Neuronal stem cell (in vitro differentiated cells): Measurements from ENCODE around the gene ARHGEF4.
A peak's percentile ranks its signal among the peaks of the same experiment; 100 is the strongest.

Experiments used
- DNase-seq: peaks from one replicate; pipeline ENCODE4 v3.0.0-alpha.2; 2013; ENCODE audit warnings: low spot score
- H2AFZ ChIP-seq: one replicate; pipeline ENCODE4 v1.6.1; 2013; ENCODE audit warnings: mild to moderate bottlenecking, low read length, inconsistent platforms
- H2AK5ac ChIP-seq: 2 replicates; pipeline ENCODE4 v1.6.1; 2013; ENCODE audit warnings: low read depth, mild to moderate bottlenecking, inconsistent platforms, low read length, moderate library complexity, mixed read lengths
- H2BK120ac ChIP-seq: 2 replicates; pipeline ENCODE4 v1.6.1; 2013; ENCODE audit warnings: low read depth, mild to moderate bottlenecking, inconsistent platforms, low read length, moderate library complexity, mixed read lengths
- H2BK12ac ChIP-seq: one replicate; pipeline ENCODE4 v1.6.1; 2013; ENCODE audit warnings: low read length, inconsistent platforms
- H2BK15ac ChIP-seq: 2 replicates; pipeline ENCODE4 v1.6.1; 2013; ENCODE audit warnings: mild to moderate bottlenecking, low read length, inconsistent platforms, mixed read lengths
- H2BK5ac ChIP-seq: one replicate; pipeline ENCODE4 v1.6.1; 2013; ENCODE audit warnings: inconsistent platforms, mild to moderate bottlenecking, low read length, moderate library complexity
- H3K14ac ChIP-seq: one replicate; pipeline ENCODE4 v1.6.1; 2013; ENCODE audit warnings: low read length, inconsistent platforms
- H3K18ac ChIP-seq: 2 replicates; pipeline ENCODE4 v1.6.1; 2013; ENCODE audit warnings: low read length, inconsistent platforms
- H3K23ac ChIP-seq: 2 replicates; pipeline ENCODE4 v1.6.1; 2013; ENCODE audit warnings: low read depth, mild to moderate bottlenecking, mixed read lengths, low read length, inconsistent platforms; ENCODE audit not compliant: poor library complexity
- H3K27ac ChIP-seq: replicated peaks from 3 replicates; pipeline ENCODE4 v1.5.1; 2013; ENCODE audit warnings: low read length, inconsistent platforms
- H3K27me3 ChIP-seq, 3 experiments: 2 replicates each; pipeline ENCODE4 v1.6.1; 2013; ENCODE audit warnings: low read length in 3 of 3, mild to moderate bottlenecking in 2 of 3, inconsistent platforms in 1 of 3, low read depth in 1 of 3, mixed read lengths in 1 of 3, moderate library complexity in 1 of 3; ENCODE audit not compliant: control insufficient read depth in 3 of 3, insufficient read depth in 3 of 3
- H3K36me3 ChIP-seq, 2 donors: replicated peaks in 1 of 2; 2 replicates each; pipeline ENCODE4 v1.6.1; 2013; ENCODE audit warnings: low read length in 2 of 2; ENCODE audit not compliant: control insufficient read depth in 2 of 2, insufficient read depth in 2 of 2
- H3K4ac ChIP-seq: 2 replicates; pipeline ENCODE4 v1.6.1; 2013; ENCODE audit warnings: inconsistent platforms, mild to moderate bottlenecking, low read length, moderate library complexity
- H3K4me1 ChIP-seq, 2 donors: 1 replicate in 1 of 2; 2 replicates in 1 of 2; pipeline ENCODE4 v1.6.1; 2013; ENCODE audit warnings: low read length in 2 of 2, low read depth in 1 of 2; ENCODE audit not compliant: control insufficient read depth in 2 of 2, insufficient read depth in 1 of 2
- H3K4me2 ChIP-seq: one replicate; pipeline ENCODE4 v1.6.1; 2013; ENCODE audit warnings: mild to moderate bottlenecking, low read length, inconsistent platforms; ENCODE audit not compliant: insufficient read depth, poor library complexity, severe bottlenecking
- H3K4me3 ChIP-seq, 2 donors: 2 replicates each; pipeline ENCODE4 v1.5.1; 2013; ENCODE audit warnings: low read length in 2 of 2, mild to moderate bottlenecking in 2 of 2, inconsistent platforms in 1 of 2, moderate library complexity in 1 of 2
- H3K79me1 ChIP-seq: one replicate; pipeline ENCODE4 v1.6.1; 2013; ENCODE audit warnings: low read depth, mild to moderate bottlenecking, inconsistent platforms, low read length, moderate library complexity
- H3K9ac ChIP-seq: one replicate; pipeline ENCODE4 v1.6.1; 2013; ENCODE audit warnings: mild to moderate bottlenecking, low read depth, low read length, inconsistent platforms; ENCODE audit not compliant: poor library complexity
- H3K9me3 ChIP-seq, 2 donors: replicated peaks in 1 of 2; 2 replicates each; pipeline versions ENCODE3 to v1.6.1; 2013; ENCODE audit warnings: low read length in 2 of 2, mild to moderate bottlenecking in 2 of 2, inconsistent platforms in 1 of 2, low read depth in 1 of 2, mixed read lengths in 1 of 2, moderate library complexity in 1 of 2; ENCODE audit not compliant: control insufficient read depth in 2 of 2, insufficient read depth in 1 of 2
- H4K8ac ChIP-seq: one replicate; pipeline ENCODE4 v1.6.1; 2013; ENCODE audit warnings: low read depth, mild to moderate bottlenecking, inconsistent platforms, low read length, moderate library complexity
- H4K91ac ChIP-seq: one replicate; pipeline ENCODE4 v1.6.1; 2013; ENCODE audit warnings: low read length, low read depth, mild to moderate bottlenecking, inconsistent platforms; ENCODE audit not compliant: poor library complexity
- WGBS, 2 donors: extraction: QIAGEN DNeasy Blood & Tissue Kit; methylation state at CpG; one replicate each; pipeline ENCODE4 v1.1.7; 2013; ENCODE audit warnings: missing lambda C conversion rate in 2 of 2, mixed read lengths in 1 of 2; ENCODE audit not compliant: insufficient read length in 2 of 2, insufficient replicate concordance in 1 of 2; ENCODE audit errors: extremely low coverage in 2 of 2; 5-methylcytosine and 5-hydroxymethylcytosine counted together

Gene ARHGEF4

DNA sequence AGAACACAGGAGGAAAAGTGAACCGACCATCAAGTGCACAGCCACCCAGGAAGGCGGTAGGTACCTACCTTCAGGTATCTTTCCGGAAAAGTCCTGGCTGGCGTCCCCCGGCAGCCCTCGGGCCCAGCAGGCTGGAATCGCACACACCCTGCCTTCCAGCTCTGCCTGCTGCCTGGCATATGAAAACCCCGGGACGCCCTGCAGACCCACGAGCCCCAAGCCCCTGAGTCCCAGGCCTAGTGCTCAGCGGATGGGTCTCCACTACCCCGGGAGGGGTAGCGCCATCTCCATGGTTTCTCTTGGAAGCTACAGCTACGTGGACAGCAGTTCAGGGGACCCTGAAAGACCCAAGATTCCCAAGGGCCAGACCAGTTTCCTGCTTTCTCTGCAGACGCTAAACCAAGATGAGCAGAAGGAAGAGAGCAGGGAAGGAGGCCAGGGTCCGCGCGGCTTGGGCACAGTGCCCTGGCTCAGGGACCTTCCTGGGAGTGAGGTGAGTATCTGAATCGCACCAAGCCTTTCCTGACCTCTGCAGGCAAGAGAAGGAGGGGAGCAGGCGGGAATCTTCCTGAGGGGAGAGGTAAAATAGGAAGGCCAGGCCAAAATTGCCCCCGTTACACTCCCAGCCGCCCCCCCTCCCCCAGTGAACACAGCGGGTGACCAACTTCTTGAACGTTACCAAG lies 80.4 kb downstream of the ARHGEF4 start:
- H3K4me1 ChIP-seq: peaks cover 0 to 2% of the 10 kb centered on the region in 2 donors
- H2BK12ac ChIP-seq: no peak overlapping the region
- no peak overlapping the region for H3K9ac ChIP-seq
- no peaks in the 10 kb centered on the region for H3K79me1 ChIP-seq
- WGBS, 2 donors: no CpG with 5 or more reads among the region's 24 CpGs
- H4K91ac ChIP-seq: no peak overlapping the region
- peaks cover 0 to 2% of the 10 kb centered on the region in 2 donors for H3K9me3 ChIP-seq
- H2AFZ ChIP-seq: no peak overlapping the region
- H2AK5ac ChIP-seq: peak overlapping the region; percentile 20
- no peak for DNase-seq
- H3K27ac ChIP-seq: no peak overlapping the region
- no peak overlapping the region for H3K23ac ChIP-seq
- no peak overlapping the region for H3K4me3 ChIP-seq
- no peak overlapping the region for H2BK15ac ChIP-seq
- no peak overlapping the region for H3K4me2 ChIP-seq
- H3K36me3 ChIP-seq: peaks cover 0 to 2% of the 10 kb centered on the region in 2 donors
- H4K8ac ChIP-seq: no peak overlapping the region
- no peaks in the 10 kb centered on the region for H3K27me3 ChIP-seq
- peak overlapping the region; percentile 74 for H3K18ac ChIP-seq
- H2BK120ac ChIP-seq: no peak overlapping the region
- H3K14ac ChIP-seq: no peak overlapping the region
- no peak overlapping the region for H3K4ac ChIP-seq
- H2BK5ac ChIP-seq: no peak overlapping the region

DNA sequence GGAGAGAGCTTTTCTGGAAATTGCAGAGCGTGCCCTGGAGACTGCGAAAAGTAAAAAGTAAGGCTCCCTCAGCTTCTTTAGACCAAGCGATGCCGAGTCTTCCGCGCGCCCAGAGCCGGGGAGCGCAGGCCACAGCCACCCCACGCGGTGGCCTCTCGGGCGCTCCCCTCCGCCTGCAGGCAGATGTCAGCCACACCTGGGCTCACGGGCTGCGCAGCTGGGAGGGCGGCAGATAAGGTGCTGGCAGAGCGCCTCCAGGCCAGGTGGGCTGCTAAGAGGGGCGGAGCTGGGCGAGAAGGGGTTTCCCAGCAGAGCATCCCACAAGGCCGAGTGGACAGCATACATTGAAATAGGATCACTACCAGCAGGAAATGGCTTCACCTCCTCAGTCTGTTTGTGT lies 81.7 kb downstream of the ARHGEF4 start:
- no peak overlapping the region for H2BK120ac ChIP-seq
- H2AK5ac ChIP-seq: no peak overlapping the region
- no peak overlapping the region for H3K9ac ChIP-seq
- DNase-seq: no peak
- no peak overlapping the region for H3K4me3 ChIP-seq
- peak overlapping the region; percentile 34 for H3K18ac ChIP-seq
- no peak overlapping the region for H2AFZ ChIP-seq
- no peak overlapping the region for H2BK15ac ChIP-seq
- no peak overlapping the region for H4K8ac ChIP-seq
- WGBS, 2 donors: no CpG with 5 or more reads among the region's 21 CpGs
- H3K27me3 ChIP-seq: no peaks in the 10 kb centered on the region
- H2BK5ac ChIP-seq: no peak overlapping the region
- H3K9me3 ChIP-seq: peaks cover 0 to 2% of the 10 kb centered on the region in 2 donors
- H2BK12ac ChIP-seq: no peak overlapping the region
- peaks cover 0 to 2% of the 10 kb centered on the region in 2 donors for H3K36me3 ChIP-seq
- no peak overlapping the region for H3K4me2 ChIP-seq
- H3K4ac ChIP-seq: no peak overlapping the region
- no peak overlapping the region for H3K27ac ChIP-seq
- H3K14ac ChIP-seq: no peak overlapping the region
- no peaks in the 10 kb centered on the region for H3K4me1 ChIP-seq
- H4K91ac ChIP-seq: no peak overlapping the region
- H3K79me1 ChIP-seq: no peaks in the 10 kb centered on the region
- H3K23ac ChIP-seq: no peak overlapping the region

GRCh38 chr2:130920415-130921163 lies 83.9 kb downstream of the ARHGEF4 start:
- H3K9ac ChIP-seq: no peak overlapping the region
- no peak overlapping the region for H2BK120ac ChIP-seq
- H3K4ac ChIP-seq: no peak overlapping the region
- no peak overlapping the region for H3K27ac ChIP-seq
- H3K9me3 ChIP-seq: peaks cover 0 to 2% of the 10 kb centered on the region in 2 donors
- no peak overlapping the region for H3K23ac ChIP-seq
- no peak overlapping the region for H3K14ac ChIP-seq
- H3K36me3 ChIP-seq: peaks cover 0 to 5% of the 10 kb centered on the region in 2 donors
- H4K91ac ChIP-seq: no peak overlapping the region
- no peak overlapping the region for H3K4me3 ChIP-seq
- no peak overlapping the region for H3K18ac ChIP-seq
- H2BK12ac ChIP-seq: no peak overlapping the region
- DNase-seq: peak; percentile 85
- H3K27me3 ChIP-seq: no peaks in the 10 kb centered on the region
- H2BK5ac ChIP-seq: no peak overlapping the region
- H3K4me2 ChIP-seq: no peak overlapping the region
- H4K8ac ChIP-seq: no peak overlapping the region
- H3K4me1 ChIP-seq: no peaks in the 10 kb centered on the region
- no peaks in the 10 kb centered on the region for H3K79me1 ChIP-seq
- no peak overlapping the region for H2AFZ ChIP-seq
- no peak overlapping the region for H2BK15ac ChIP-seq
- WGBS, 2 donors: no CpG with 5 or more reads among the region's 7 CpGs
- H2AK5ac ChIP-seq: no peak overlapping the region

GRCh38 chr2:130921164-130921476 lies 84.4 kb downstream of the ARHGEF4 start:
- Histone ChIP-seq H4K91ac (no peak overlapping the region), H2BK15ac (no peak overlapping the region), H2AK5ac (no peak overlapping the region), H2BK5ac (no peak overlapping the region), H3K36me3 (peaks cover 0 to 5% of the 10 kb centered on the region in 2 donors), H3K14ac (no peak overlapping the region), H3K9ac (no peak overlapping the region), H3K27ac (no peak overlapping the region), H3K4me2 (no peak overlapping the region), H3K18ac (no peak overlapping the region), H3K23ac (no peak overlapping the region), H4K8ac (no peak overlapping the region), H2BK120ac (no peak overlapping the region), H3K4ac (no peak overlapping the region), H3K27me3 (no peaks in the 10 kb centered on the region), H2AFZ (no peak overlapping the region), H3K4me3 (no peak overlapping the region), H3K79me1 (no peaks in the 10 kb centered on the region), H3K9me3 (peaks cover 0 to 2% of the 10 kb centered on the region in 2 donors), H3K4me1 (no peaks in the 10 kb centered on the region), H2BK12ac (no peak overlapping the region)
- no peak for DNase-seq
- no CpG with 5 or more reads among the region's 8 CpGs for WGBS, 2 donors
